Measurements from ENCODE around the gene ATF6.

The ATF6 gene

DNA sequence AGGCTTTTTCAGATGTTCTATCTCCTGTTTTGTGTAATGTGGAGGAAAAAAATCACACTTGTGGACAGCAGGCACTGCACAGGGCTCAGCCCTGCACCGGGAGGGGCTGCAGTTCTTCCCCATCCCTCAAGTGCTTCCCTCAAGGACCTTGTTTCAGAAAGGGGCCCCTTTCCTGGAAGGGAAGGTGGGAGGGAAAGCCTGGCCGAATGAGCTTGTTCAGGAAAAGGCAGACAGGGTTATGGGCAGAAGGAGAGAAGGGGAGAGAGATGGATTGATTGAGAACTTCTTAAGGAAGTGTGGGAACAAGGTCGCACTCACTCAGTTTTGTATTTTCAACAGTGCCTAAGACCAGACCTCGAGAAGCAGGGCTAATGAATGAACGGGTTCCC lies 216.4 kb downstream of the ATF6 start:
- TF ChIP-seq CTCF (conservative IDR thresholded peaks at IDR 0.05; ENCODE audit: low read depth), result no peak
- CTCF ChIA-PET, result interaction anchor here (0.5 to 0.7 kb wide), 2 partner anchors 116 to 484 kb away, joined by 3 to 4 read pairs; no protein-coding TSS in a partner anchor
- POLR2A ChIA-PET (ENCODE audit: low non-redundant PET), result no interaction called here
- no peak for DNase-seq (ENCODE audit: low spot score)
- H3K27ac ChIP-seq, result no peak overlapping the region

GRCh38 chr1:161982917-161983316 lies 216.8 kb downstream of the ATF6 start:
- no peak for DNase-seq (ENCODE audit: low spot score)
- ChIA-PET POLR2A (ENCODE audit: low non-redundant PET) (no interaction called here), CTCF (interaction anchor here (0.7 kb wide), 1 partner anchor 484 kb away, joined by 4 read pairs; no protein-coding TSS in a partner anchor)
- no peak for TF ChIP-seq CTCF (conservative IDR thresholded peaks at IDR 0.05; ENCODE audit: low read depth)
- no peak overlapping the region for H3K27ac ChIP-seq

GRCh38 chr1:161983725-161984124 lies 217.6 kb downstream of the ATF6 start:
- no peak overlapping the region for H3K27ac ChIP-seq
- POLR2A ChIA-PET (ENCODE audit: low non-redundant PET), result no interaction called here
- DNase-seq (ENCODE audit: low spot score), result no peak
- CTCF ChIA-PET, result no interaction called here
- TF ChIP-seq CTCF (conservative IDR thresholded peaks at IDR 0.05; ENCODE audit: low read depth), result no peak

DNA sequence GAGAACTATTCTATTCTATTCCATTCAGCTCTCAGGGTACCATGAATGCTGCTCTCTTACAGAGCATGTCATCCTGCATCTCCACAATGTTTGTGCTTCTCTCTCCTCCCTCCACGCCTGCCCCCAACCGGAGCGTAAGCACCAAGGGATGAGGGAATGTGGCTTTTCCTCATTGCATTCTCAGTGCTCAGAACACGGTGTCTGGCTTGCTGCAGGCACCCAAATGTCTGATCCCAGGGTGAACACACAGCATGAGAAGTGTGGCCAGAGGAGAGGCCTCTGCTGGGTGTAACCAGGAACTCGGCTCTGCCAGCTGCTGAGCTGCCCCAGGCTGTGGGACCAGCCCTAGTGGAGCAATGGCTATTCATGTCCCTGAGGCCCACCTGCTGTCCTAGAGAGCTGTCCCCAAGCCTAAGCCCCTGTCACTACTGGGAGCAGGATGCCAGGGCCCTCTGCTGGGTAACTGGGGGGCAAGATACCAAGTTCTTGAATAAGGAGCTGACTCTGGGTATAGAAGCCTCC lies 219.2 kb downstream of the ATF6 start:
- no peak for DNase-seq (ENCODE audit: low spot score)
- H3K27ac ChIP-seq, result no peak overlapping the region
- no peak for TF ChIP-seq CTCF (conservative IDR thresholded peaks at IDR 0.05; ENCODE audit: low read depth)
- POLR2A ChIA-PET (ENCODE audit: low non-redundant PET), result no interaction called here
- CTCF ChIA-PET, result no interaction called here

DNA sequence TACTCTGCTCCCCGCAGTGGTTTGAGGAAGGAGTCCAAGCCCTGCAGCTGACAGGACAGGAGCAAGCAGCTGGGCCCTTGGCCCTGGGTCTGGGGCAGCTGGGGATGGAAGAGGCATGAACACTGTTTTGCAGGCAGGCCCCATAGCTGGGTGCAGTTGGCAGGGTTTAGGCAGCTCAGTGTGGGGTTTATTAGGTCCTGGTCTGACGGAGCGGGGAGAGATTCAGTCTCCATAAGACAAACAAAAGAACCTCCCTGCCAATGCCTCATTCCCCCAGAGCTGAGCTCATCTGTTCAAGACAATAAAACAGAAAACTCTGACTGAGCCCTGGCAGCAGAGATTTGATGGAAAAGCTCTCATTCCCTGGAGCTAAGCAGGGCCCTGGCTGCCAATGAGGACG lies 220.2 kb downstream of the ATF6 start:
- TF ChIP-seq CTCF (conservative IDR thresholded peaks at IDR 0.05; ENCODE audit: low read depth), result no peak
- POLR2A ChIA-PET (ENCODE audit: low non-redundant PET), result no interaction called here
- no peak overlapping the region for H3K27ac ChIP-seq
- CTCF ChIA-PET, result no interaction called here
- no peak for DNase-seq (ENCODE audit: low spot score)

- DNase-seq (ENCODE audit: low spot score), result no peak
- no peak overlapping the region for H3K27ac ChIP-seq
- TF ChIP-seq CTCF (conservative IDR thresholded peaks at IDR 0.05; ENCODE audit: low read depth), result no peak
- POLR2A ChIA-PET (ENCODE audit: low non-redundant PET), result no interaction called here
- CTCF ChIA-PET, result interaction anchor here (0.7 kb wide), 1 partner anchor 40 kb away, joined by 3 read pairs; no protein-coding TSS in a partner anchor
Observed at GRCh38 chr1:161987303-161987702, 221.2 kb downstream of the ATF6 start.
